Fibroblast of the conjunctiva (primary cell): ENCODE data around the gene SND1.

Source experiments
- DNase-seq: peaks from one replicate; pipeline ENCODE4 v3.0.0-alpha.2; 2010; ENCODE audit warnings: low read depth

Gene SND1

GRCh38 chr7:128073671-128074310, 421.8 kb downstream of the SND1 start:
- DNase-seq = no peak

- DNase-seq = no peak
These were observed 422.3 kb downstream of the SND1 start for GRCh38 chr7:128074336-128074735.

GRCh38 chr7:128074736-128075135, 422.7 kb downstream of the SND1 start:
- no peak for DNase-seq

GRCh38 chr7:128075242-128076095, 423.5 kb downstream of the SND1 start:
- no peak for DNase-seq

GRCh38 chr7:128076196-128076795, 424.3 kb downstream of the SND1 start:
- no peak for DNase-seq

- peak; percentile 12 for DNase-seq
These were observed 424.8 kb downstream of the SND1 start for GRCh38 chr7:128076796-128077271.

GRCh38 chr7:128078309-128078708, 426.3 kb downstream of the SND1 start:
- DNase-seq = no peak

- DNase-seq = no peak
These were observed 428.2 kb downstream of the SND1 start for GRCh38 chr7:128080169-128080568.

GRCh38 chr7:128081351-128081750, 429.4 kb downstream of the SND1 start:
- DNase-seq = no peak

- DNase-seq = no peak
These were observed 429.8 kb downstream of the SND1 start for GRCh38 chr7:128081808-128082207.

- no peak for DNase-seq
These were observed 430.4 kb downstream of the SND1 start for GRCh38 chr7:128082431-128082830.

GRCh38 chr7:128084896-128085608, 433.1 kb downstream of the SND1 start:
- DNase-seq = no peak

GRCh38 chr7:128090492-128090891, 438.5 kb downstream of the SND1 start:
- DNase-seq = no peak

GRCh38 chr7:128091106-128091505, 439.1 kb downstream of the SND1 start:
- no peak for DNase-seq

GRCh38 chr7:128092221-128092620, 440.2 kb downstream of the SND1 start:
- DNase-seq = no peak

- no peak for DNase-seq
These were observed 441.9 kb downstream of the SND1 start for GRCh38 chr7:128093614-128094570.

GRCh38 chr7:128094686-128095085, 442.7 kb downstream of the SND1 start:
- no peak for DNase-seq

GRCh38 chr7:128097211-128097731, 445.3 kb downstream of the SND1 start:
- no peak for DNase-seq

GRCh38 chr7:128098629-128099028, 446.6 kb downstream of the SND1 start:
- no peak for DNase-seq

- no peak for DNase-seq
These were observed 447.2 kb downstream of the SND1 start for GRCh38 chr7:128099204-128099671.
